ENCODE data around the gene HNF1B.

HNF1B gene

GRCh38 chr17:37671824-37672547, 72.9 kb downstream of the HNF1B start:
- DNase-seq (ENCODE audit: low read depth in 2 of 2) = no peak

- DNase-seq (ENCODE audit: low read depth in 2 of 2) = no peak
Measured at GRCh38 chr17:37671028-37671823, 73.6 kb downstream of the HNF1B start.

- DNase-seq (ENCODE audit: low read depth in 2 of 2) = no peak
Measured at GRCh38 chr17:37667039-37667438, 77.8 kb downstream of the HNF1B start.

DNA sequence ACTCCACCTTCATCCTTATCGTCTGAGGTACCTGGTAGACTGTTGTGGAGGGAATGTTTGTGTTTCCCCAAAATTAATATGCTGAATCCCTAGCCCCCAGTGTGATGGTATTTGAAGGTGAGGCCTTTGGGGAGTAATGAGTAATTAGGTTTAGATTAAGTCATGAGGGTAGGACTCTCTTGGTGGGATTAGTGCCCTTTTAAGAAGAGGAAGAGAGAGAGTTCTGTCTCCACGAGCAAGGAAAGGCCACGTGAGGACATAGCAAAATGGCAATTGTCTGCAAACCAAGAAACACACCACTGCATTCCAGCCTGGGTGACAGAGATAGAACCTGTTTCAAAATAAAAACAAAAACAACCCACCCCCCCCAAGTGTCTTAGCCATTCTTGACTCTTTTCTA, 80.6 kb downstream of the HNF1B start:
- no peak for DNase-seq (ENCODE audit: low read depth in 2 of 2)

DNA sequence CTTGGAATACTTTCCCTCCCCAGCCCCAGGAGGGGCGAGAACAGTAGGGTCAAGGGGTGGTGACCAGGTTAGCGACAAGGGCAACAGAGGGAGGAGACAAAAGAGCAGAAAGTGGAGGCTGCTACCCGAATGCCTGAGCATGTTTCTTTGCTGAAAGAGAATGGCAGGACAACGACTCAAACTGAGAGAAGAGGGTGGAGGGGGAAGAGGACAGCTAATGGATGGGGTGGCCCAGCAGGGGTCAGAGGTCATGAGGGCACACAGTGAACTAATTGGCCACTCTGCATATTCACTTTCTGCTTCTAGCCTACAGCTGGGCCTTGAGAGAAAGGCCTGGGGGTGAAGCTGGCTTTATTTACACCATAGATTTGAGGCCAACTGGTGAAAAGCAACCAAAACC, 82.5 kb downstream of the HNF1B start:
- no peak for DNase-seq (ENCODE audit: low read depth in 2 of 2)

GRCh38 chr17:37661400-37662014, 83.4 kb downstream of the HNF1B start:
- DNase-seq (ENCODE audit: low read depth in 2 of 2) = no peak

- no peak for DNase-seq (ENCODE audit: low read depth in 2 of 2)
Measured at GRCh38 chr17:37659925-37660324, 84.9 kb downstream of the HNF1B start.

DNA sequence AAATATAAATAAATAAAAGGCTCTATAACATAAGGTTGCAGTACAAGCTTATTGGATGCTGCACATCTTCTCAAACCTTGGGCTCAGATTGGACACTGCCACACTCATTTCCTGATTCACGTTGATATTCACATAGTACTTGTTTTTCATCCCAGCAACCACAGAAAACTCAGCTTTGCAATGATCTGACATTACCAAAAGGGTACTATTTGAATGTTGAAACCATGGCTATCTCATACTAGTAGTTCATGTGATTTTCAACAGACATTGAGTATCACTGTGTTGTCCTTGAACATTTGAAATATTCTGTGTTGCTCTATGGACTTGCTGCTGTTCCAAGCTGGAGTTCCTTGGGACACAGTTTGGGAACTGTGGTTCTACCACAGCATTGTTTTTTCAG, 87.7 kb downstream of the HNF1B start:
- no peak for DNase-seq (ENCODE audit: low read depth in 2 of 2)

DNA sequence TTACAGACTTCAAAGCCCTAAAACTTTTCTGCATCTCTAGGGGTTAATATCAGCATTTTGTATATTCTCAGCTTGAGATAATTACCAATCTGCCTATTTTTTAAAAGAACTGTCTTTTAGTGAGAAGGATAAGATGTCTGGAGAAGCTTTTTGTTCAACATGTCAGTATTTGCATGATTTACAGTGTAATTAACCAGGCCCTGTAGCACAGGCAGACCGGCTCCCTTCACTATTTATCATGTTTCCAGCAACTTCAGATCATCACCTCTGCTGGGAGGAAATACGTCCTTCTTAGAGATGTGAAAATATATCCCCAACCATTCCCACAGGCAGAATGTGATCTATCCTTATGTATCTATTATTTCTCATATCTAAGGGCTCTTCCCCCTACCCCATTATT, 93.0 kb downstream of the HNF1B start:
- DNase-seq (ENCODE audit: low read depth in 2 of 2) = no peak

DNA sequence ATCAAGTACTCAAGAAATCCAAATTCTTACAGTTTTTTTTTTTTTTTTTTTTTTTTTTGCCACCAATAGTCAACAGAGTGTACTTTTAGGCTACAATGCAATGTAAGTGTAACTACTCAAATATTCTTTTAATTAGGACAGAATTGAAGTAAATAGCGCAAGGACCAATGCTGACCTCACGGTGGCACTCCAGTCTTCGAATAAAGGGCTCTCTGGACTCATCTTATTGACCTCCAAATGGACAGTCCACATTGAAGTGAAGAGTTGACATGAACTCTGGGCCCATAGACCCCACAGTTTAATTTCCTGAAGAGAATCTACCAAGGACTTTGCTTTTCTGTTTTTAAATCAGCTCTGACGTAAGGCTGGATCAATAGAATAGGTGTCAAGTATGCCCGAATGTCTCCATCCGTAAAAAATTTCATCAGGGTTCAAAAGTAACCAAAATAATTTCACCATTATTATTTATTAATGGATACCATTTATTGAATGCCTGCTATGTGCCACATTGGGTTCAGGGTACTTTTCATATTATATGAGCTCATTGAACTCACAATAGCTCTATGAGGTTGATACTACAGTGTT, 94.3 kb downstream of the HNF1B start:
- no peak for DNase-seq (ENCODE audit: low read depth in 2 of 2)

- no peak for DNase-seq (ENCODE audit: low read depth in 2 of 2)
Measured at GRCh38 chr17:37648555-37648954, 96.3 kb downstream of the HNF1B start.

DNA sequence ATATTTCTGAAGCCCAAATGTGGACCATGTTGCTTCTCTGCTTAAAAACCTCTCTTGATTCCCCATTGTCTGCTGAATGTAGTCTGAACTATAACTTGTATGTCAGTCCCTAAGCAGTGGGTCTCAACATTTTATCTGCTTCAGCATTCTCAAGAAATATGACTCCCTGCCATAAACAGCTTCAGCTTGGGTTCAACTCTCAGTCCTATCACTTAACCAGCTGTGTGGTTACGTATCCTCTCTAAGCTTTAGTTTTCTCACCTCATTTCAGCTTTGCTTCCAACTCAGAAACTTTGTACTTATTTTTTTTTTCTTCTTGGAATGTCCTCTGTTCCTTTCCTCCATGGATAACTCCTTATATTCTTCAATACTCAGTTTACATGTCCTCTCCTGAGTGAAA, 97.0 kb downstream of the HNF1B start:
- no peak for DNase-seq (ENCODE audit: low read depth in 2 of 2)

- no peak for DNase-seq (ENCODE audit: low read depth in 2 of 2)
Measured at GRCh38 chr17:37643869-37644268, 101.0 kb downstream of the HNF1B start.

GRCh38 chr17:37643118-37643766, 101.6 kb downstream of the HNF1B start, which contains the start of gene DDX52:
Gene DDX52, minus strand, starts transcription at chr17:37643446. Its CDS starts 26 bp downstream, at chr17:37643420.
- DNase-seq (ENCODE audit: low read depth in 2 of 2) = peak; percentile 71 to 77

DNA sequence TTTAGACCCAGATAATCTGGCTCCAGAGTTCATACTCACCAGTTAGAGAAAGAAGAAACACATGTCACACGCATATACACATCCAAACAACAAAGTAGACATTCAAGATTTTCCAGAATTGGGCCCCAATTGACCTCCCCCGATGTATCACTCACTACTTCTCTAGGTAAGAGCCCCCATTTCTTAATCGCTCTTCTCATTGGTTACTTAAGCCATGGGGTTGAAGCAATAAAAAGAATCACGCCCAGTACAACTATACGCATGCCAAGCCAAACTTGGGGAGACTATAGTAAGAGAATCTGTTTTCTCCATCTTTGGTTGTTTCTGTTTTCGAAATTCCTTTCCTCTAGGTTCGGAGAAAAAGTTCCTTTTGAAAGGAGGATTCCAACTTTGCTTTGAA, 102.2 kb downstream of the HNF1B start:
- DNase-seq (ENCODE audit: low read depth in 2 of 2) = no peak

- DNase-seq (ENCODE audit: low read depth in 2 of 2) = no peak
Measured at GRCh38 chr17:37640015-37640414, 104.8 kb downstream of the HNF1B start.

GRCh38 chr17:37637956-37638355, 106.9 kb downstream of the HNF1B start:
- DNase-seq (ENCODE audit: low read depth in 2 of 2) = no peak

All from stimulated activated CD8-positive, alpha-beta memory T cell treated with anti-CD3 and anti-CD28 coated beads, Interleukin-2, amount 100 ng/mL, for 1 hour (primary cell).